A673 (cell line): ENCODE data around the gene CEMIP2.

Experiments
- CTCF ChIP-seq: fragments of 300-800, 200-600 bp; sonication (generic); conservative IDR thresholded peaks from 2 replicates; pipeline ENCODE4 v1.5.1; 2017; ENCODE audit warnings: low read depth, mild to moderate bottlenecking, antibody characterized with exemption, low read length, moderate library complexity, mixed read lengths
- EZH2 ChIP-seq: fragments of 200-600 bp; sonication (generic); IDR thresholded peaks from 2 replicates; pipeline ENCODE4 v1.6.1; 2017; ENCODE audit warnings: borderline replicate concordance, low read depth, mild to moderate bottlenecking, mixed read lengths, antibody characterized with exemption, low read length; ENCODE audit not compliant: poor library complexity, severe bottlenecking

- TF ChIP-seq CTCF (no peak), EZH2 (no peak)
Observed at GRCh38 chr9:71754151-71754550, 14.2 kb downstream of the CEMIP2 start.
